Keratinocyte (primary cell): ENCODE measurements around the gene AP3B1.
"Not testable (repeated sequence)": the region's sequence is repeated elsewhere in the genome, so short reads cannot be mapped to it uniquely, and the experiment has no call there.

ENCODE experiments used
- EZH2 ChIP-seq: IDR thresholded peaks from one replicate; pipeline ENCODE4 v1.6.1; 2012; ENCODE audit warnings: inconsistent platforms, mild to moderate bottlenecking, low read length, moderate library complexity
- TF ChIP-seq, protein P1 (sequence below), 3 experiments: IDR thresholded peaks in 1 of 3; conservative IDR thresholded peaks in 1 of 3; optimal IDR thresholded peaks in 1 of 3; 2 replicates in 2 of 3; 3 replicates in 1 of 3; pipeline versions ENCODE3 to v1.5.1; 2011; ENCODE audit warnings: low read length in 3 of 3, mild to moderate bottlenecking in 3 of 3, moderate library complexity in 2 of 3, control low read depth in 1 of 3, inconsistent platforms in 1 of 3; ENCODE audit not compliant: insufficient read depth in 2 of 3; ENCODE audit errors: extremely low read depth in 1 of 3

DNA sequence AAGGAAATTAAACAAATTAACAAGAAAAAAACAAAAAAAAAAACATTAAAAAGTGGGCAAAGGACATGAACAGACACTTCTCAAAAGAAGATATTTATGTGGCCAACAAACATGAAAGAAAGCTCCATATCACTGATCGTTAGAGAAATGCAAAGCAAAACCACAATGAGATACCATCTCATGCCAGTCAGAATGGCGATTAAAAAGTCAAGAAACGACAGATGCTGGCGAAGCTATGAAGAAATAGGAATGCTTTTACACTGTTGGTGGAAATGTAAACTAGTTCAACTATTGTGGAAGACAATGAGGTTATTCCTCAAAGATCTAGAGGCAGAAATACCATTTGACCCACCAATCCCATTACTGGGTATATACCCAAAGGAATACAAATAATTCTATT lies 223.8 kb downstream of the AP3B1 start:
- TF ChIP-seq, protein P1, sequence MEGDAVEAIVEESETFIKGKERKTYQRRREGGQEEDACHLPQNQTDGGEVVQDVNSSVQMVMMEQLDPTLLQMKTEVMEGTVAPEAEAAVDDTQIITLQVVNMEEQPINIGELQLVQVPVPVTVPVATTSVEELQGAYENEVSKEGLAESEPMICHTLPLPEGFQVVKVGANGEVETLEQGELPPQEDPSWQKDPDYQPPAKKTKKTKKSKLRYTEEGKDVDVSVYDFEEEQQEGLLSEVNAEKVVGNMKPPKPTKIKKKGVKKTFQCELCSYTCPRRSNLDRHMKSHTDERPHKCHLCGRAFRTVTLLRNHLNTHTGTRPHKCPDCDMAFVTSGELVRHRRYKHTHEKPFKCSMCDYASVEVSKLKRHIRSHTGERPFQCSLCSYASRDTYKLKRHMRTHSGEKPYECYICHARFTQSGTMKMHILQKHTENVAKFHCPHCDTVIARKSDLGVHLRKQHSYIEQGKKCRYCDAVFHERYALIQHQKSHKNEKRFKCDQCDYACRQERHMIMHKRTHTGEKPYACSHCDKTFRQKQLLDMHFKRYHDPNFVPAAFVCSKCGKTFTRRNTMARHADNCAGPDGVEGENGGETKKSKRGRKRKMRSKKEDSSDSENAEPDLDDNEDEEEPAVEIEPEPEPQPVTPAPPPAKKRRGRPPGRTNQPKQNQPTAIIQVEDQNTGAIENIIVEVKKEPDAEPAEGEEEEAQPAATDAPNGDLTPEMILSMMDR (optimal IDR thresholded peaks at IDR 0.05 in 1 of 3, IDR thresholded peaks at IDR 0.05 in 1 of 3, conservative IDR thresholded peaks at IDR 0.05 in 1 of 3; ENCODE audit: extremely low read depth in 1 of 3, insufficient read depth in 2 of 3, low read length in 3 of 3), result not testable (repeated sequence)
- TF ChIP-seq EZH2, result not testable (repeated sequence)
